Activated naive CD8-positive, alpha-beta T cell treated with anti-CD3 and anti-CD28 coated beads for 36 hours (primary cell): ENCODE data around the gene INPP5F. TPM values are rescaled to one million over a fixed set of nuclear protein-coding genes. Genes with fewer than 3 reads are reported as not detected.

ENCODE experiments used
- DNase-seq: peaks from one replicate; pipeline ENCODE4 v3.0.0; 2021
- H3K27ac Mint-ChIP-seq: one replicate; pipeline ENCODE4 v1.8.0; 2022; ENCODE audit warnings: mild to moderate bottlenecking, moderate library complexity, mixed read lengths
- H3K27me3 Mint-ChIP-seq: one replicate; pipeline ENCODE4 v1.8.0; 2022; ENCODE audit warnings: mild to moderate bottlenecking, mixed read lengths
- H3K36me3 Mint-ChIP-seq: one replicate; pipeline ENCODE4 v1.8.0; 2021; ENCODE audit warnings: mild to moderate bottlenecking, mixed read lengths
- H3K4me1 Mint-ChIP-seq: one replicate; pipeline ENCODE4 v1.8.0; 2021; ENCODE audit warnings: mixed read lengths
- H3K4me3 Mint-ChIP-seq: one replicate; pipeline ENCODE4 v1.8.0; 2022; ENCODE audit warnings: mild to moderate bottlenecking, moderate library complexity, mixed read lengths
- H3K9me3 Mint-ChIP-seq: one replicate; pipeline ENCODE4 v1.8.0; 2022; ENCODE audit warnings: mixed read lengths
- total RNA-seq, 2 experiments: library from RNA; stranded (reverse); gene quantifications; one replicate each; pipeline ENCODE4 v1.2.3, GENCODE V29; 2021

INPP5F gene
- total RNA-seq, 2 experiments from 2014 or later, result 19.1 to 20.2 TPM

- DNase-seq, result no peak
- H3K4me1 Mint-ChIP-seq, result no peaks in the 10 kb centered on the region
- H3K4me3 Mint-ChIP-seq, result no peak overlapping the region
- H3K27ac Mint-ChIP-seq, result no peak overlapping the region
- peaks cover 16% of the 10 kb centered on the region for H3K36me3 Mint-ChIP-seq
- H3K9me3 Mint-ChIP-seq, result no peaks in the 10 kb centered on the region
- H3K27me3 Mint-ChIP-seq, result no peaks in the 10 kb centered on the region
Observed at GRCh38 chr10:119801998-119802538, 76.2 kb downstream of the INPP5F start.

GRCh38 chr10:119803264-119803663 is 77.4 kb downstream of the INPP5F start:
- Mint-ChIP-seq H3K36me3 (peaks cover 14% of the 10 kb centered on the region), H3K4me1 (no peaks in the 10 kb centered on the region), H3K27ac (no peak overlapping the region), H3K9me3 (no peaks in the 10 kb centered on the region), H3K4me3 (no peak overlapping the region), H3K27me3 (no peaks in the 10 kb centered on the region)
- no peak for DNase-seq

DNA sequence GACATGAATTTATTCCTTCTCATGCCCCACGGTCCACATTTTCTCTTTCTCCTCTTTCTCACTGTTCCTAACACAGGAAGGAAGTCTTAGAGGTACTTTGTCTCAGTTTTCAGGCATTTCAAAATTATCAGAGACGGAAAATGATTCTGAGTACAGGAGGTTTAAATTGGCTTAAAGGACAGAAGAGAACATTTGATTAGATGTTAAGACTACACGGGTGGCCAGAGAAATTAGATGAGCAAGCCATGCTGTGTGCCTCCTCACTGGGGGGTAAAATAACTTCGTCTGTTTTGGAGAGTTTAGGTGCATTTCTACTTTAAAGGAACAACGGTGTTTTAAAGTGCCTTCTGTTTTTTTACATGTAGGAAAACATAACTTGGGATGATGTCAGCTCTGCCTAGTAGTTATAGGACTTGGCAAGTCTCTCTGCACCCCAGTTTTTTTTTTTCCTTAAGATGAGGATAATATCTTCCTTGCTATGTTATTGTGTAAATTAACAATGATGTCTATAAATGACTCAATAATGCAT is 79.9 kb downstream of the INPP5F start:
- H3K27ac Mint-ChIP-seq, result no peak overlapping the region
- H3K27me3 Mint-ChIP-seq, result no peaks in the 10 kb centered on the region
- no peak overlapping the region for H3K4me3 Mint-ChIP-seq
- DNase-seq, result no peak
- no peaks in the 10 kb centered on the region for H3K9me3 Mint-ChIP-seq
- H3K4me1 Mint-ChIP-seq, result no peaks in the 10 kb centered on the region
- peaks cover 14% of the 10 kb centered on the region for H3K36me3 Mint-ChIP-seq

DNA sequence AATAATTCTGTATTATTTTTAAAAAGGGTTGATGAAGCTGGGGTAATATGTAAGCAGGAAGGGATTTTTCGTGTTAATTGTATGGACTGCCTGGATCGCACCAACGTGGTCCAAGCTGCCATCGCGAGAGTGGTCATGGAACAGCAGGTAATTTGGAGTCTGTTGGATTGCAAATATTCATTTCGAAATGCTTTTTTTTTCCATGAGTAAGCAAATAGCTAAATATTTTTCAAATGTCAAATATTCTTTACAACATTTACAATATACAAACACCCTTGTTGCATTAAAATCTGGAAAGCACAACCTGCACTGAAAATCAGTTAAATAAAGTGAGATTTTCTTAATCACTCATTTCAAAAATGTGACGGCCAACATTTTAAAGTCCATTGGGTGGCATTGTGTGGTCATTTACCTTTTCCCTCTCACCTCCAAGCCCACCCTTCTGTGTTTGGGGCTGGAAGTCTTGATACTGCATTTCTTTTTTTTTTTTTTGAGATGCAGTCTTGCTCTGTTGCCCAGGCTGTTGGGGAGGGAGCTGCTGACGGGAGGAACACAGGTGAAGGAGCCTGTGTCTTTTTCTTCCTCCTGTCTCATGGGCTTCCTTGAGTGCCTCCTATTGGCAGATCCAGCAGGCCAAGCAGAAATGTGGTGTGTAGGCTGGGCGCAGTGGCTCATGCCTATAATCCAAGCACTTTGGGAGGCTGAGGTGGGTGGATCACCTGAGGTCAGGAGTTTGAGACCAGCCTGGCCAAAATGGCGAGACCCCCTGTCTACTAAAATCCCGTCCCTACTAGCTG is 80.7 kb downstream of the INPP5F start:
- H3K4me1 Mint-ChIP-seq, result no peaks in the 10 kb centered on the region

GRCh38 chr10:119807960-119808697 is 82.3 kb downstream of the INPP5F start:
- Mint-ChIP-seq H3K27me3 (no peaks in the 10 kb centered on the region), H3K4me1 (no peaks in the 10 kb centered on the region), H3K27ac (no peak overlapping the region), H3K4me3 (no peak overlapping the region), H3K9me3 (no peaks in the 10 kb centered on the region), H3K36me3 (peaks cover 14% of the 10 kb centered on the region)
- no peak for DNase-seq

More for the DNA sequence above, 80.7 kb downstream of the INPP5F start:
- no peak for DNase-seq
- Mint-ChIP-seq H3K9me3 (no peaks in the 10 kb centered on the region), H3K36me3 (peaks cover 14% of the 10 kb centered on the region), H3K4me3 (no peak overlapping the region), H3K27me3 (no peaks in the 10 kb centered on the region), H3K27ac (no peak overlapping the region)

DNA sequence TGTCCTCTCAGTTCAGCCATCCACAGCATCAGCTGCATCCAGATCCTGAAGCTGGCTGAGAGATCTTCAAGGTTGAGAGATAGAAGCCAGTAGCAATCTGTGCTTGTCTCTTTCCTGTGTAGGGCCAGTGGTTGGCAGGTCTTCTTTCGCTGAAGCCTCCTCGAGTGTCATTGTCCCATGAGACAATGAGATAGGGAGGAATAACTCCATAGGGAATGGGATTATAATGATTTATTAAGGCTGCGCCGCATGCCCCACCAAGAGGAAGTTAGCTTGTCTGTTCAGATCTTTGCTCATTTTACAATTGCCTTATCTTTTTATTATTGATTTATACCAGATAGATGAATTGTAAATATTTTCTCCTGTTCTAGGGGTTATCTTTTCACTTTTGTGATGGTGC is 85.3 kb downstream of the INPP5F start:
- Mint-ChIP-seq H3K4me3 (no peak overlapping the region), H3K36me3 (peaks cover 12% of the 10 kb centered on the region), H3K4me1 (no peaks in the 10 kb centered on the region), H3K27me3 (no peaks in the 10 kb centered on the region), H3K9me3 (no peaks in the 10 kb centered on the region), H3K27ac (no peak overlapping the region)
- no peak for DNase-seq

DNA sequence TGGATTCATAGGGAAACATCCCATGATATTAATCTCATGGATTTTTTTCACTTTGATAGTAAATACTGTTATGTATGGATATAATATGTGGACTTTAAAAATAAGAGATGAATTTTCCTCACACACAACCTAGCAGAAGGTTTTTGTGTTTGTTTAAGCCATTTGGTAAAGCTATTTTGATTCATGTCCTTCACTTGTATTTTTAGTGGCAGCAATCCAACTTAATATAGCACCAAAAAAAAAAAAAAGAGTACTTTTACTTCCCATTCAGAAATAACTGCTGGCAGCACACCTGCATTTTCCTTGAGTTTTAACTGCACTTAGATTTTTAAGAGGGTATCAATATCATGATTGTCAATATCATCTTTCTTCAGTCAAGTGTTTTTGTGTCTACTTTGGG is 86.8 kb downstream of the INPP5F start:
- H3K9me3 Mint-ChIP-seq, result no peaks in the 10 kb centered on the region
- DNase-seq, result no peak
- H3K4me3 Mint-ChIP-seq, result no peak overlapping the region
- H3K4me1 Mint-ChIP-seq, result no peaks in the 10 kb centered on the region
- no peaks in the 10 kb centered on the region for H3K27me3 Mint-ChIP-seq
- H3K27ac Mint-ChIP-seq, result no peak overlapping the region
- H3K36me3 Mint-ChIP-seq, result peaks cover 18% of the 10 kb centered on the region

GRCh38 chr10:119815671-119816070 is 89.8 kb downstream of the INPP5F start:
- H3K4me1 Mint-ChIP-seq, result no peaks in the 10 kb centered on the region
- peaks cover 24% of the 10 kb centered on the region for H3K36me3 Mint-ChIP-seq
- no peak overlapping the region for H3K4me3 Mint-ChIP-seq
- no peaks in the 10 kb centered on the region for H3K27me3 Mint-ChIP-seq
- H3K9me3 Mint-ChIP-seq, result no peaks in the 10 kb centered on the region
- no peak for DNase-seq
- no peak overlapping the region for H3K27ac Mint-ChIP-seq

GRCh38 chr10:119817991-119818888 is 92.4 kb downstream of the INPP5F start:
- no peak overlapping the region for H3K4me3 Mint-ChIP-seq
- H3K9me3 Mint-ChIP-seq, result no peaks in the 10 kb centered on the region
- no peaks in the 10 kb centered on the region for H3K27me3 Mint-ChIP-seq
- H3K4me1 Mint-ChIP-seq, result no peaks in the 10 kb centered on the region
- DNase-seq, result peak; percentile 16
- peaks cover 24% of the 10 kb centered on the region for H3K36me3 Mint-ChIP-seq
- no peak overlapping the region for H3K27ac Mint-ChIP-seq

DNA sequence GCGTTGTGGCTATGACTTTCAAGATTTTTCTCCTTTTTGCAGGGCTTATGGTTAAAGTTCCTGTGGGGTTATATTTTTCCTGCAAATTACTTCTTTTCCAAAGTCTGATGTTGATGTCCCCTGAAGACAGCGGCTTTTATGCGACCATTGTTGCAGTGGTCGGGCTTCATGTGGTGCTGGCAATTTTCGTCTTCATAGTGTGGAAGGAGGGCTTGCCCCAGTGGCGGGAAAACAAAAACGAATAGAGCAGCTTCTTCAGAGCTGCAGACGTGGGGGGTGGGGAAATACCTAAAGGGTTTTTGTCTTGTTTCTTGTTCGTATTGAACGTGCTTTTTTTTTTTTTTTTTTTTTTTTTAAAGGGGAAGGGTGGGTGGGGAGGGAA is 93.0 kb downstream of the INPP5F start:
- Mint-ChIP-seq H3K9me3 (no peaks in the 10 kb centered on the region), H3K4me3 (no peak overlapping the region), H3K27me3 (no peaks in the 10 kb centered on the region), H3K4me1 (no peaks in the 10 kb centered on the region), H3K27ac (no peak overlapping the region), H3K36me3 (peaks cover 26% of the 10 kb centered on the region)
- DNase-seq, result no peak

- H3K9me3 Mint-ChIP-seq, result no peaks in the 10 kb centered on the region
- H3K27ac Mint-ChIP-seq, result no peak overlapping the region
Observed at GRCh38 chr10:119821182-119821581, 95.3 kb downstream of the INPP5F start.

DNA sequence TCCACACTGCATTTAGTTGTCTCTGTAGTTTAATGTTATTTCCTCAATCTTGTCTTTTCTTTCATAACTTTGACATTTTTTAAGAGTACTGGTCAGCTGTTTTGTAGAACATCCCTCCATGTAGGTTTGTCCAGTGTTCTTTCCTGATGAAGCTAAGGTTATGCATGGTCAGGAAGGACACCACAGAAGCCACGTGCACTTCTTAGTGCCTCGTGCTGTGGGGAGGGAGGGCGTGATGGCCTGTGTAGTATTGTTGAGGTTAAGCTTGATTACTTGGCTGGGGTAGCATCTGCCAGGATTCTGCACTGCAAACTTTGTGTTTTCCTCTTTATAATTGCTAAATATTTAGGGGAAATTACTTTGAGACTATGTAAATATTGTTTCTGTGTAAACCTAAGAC is 98.4 kb downstream of the INPP5F start:
- no peaks in the 10 kb centered on the region for H3K27me3 Mint-ChIP-seq
- H3K27ac Mint-ChIP-seq, result no peak overlapping the region
- no peak overlapping the region for H3K4me3 Mint-ChIP-seq
- peaks cover 19% of the 10 kb centered on the region for H3K36me3 Mint-ChIP-seq
- no peaks in the 10 kb centered on the region for H3K9me3 Mint-ChIP-seq
- DNase-seq, result no peak
- no peaks in the 10 kb centered on the region for H3K4me1 Mint-ChIP-seq

More at GRCh38 chr10:119821182-119821581, 95.3 kb downstream of the INPP5F start:
- DNase-seq, result no peak
- H3K36me3 Mint-ChIP-seq, result peaks cover 21% of the 10 kb centered on the region
- H3K27me3 Mint-ChIP-seq, result no peaks in the 10 kb centered on the region
- H3K4me3 Mint-ChIP-seq, result no peak overlapping the region
- no peaks in the 10 kb centered on the region for H3K4me1 Mint-ChIP-seq

GRCh38 chr10:119826771-119827170 is 100.9 kb downstream of the INPP5F start:
- Mint-ChIP-seq H3K36me3 (peaks cover 24% of the 10 kb centered on the region), H3K9me3 (no peaks in the 10 kb centered on the region), H3K4me3 (no peak overlapping the region), H3K27ac (no peak overlapping the region), H3K4me1 (no peaks in the 10 kb centered on the region), H3K27me3 (no peaks in the 10 kb centered on the region)
- DNase-seq, result no peak

DNA sequence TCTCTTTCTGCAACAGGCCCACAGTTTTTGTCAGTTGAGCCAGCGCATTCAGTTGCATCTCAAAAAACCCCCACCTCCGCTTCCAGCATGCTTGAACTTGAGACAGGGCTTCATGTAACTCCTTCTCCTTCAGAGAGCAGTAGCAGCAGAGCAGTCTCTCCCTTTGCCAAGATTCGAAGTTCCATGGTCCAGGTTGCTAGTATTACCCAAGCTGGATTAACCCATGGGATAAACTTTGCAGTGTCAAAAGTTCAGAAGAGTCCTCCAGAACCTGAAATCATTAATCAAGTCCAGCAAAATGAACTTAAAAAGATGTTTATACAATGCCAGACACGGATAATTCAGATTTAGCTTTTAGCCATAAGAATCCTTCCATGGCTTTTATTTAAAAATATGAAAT is 101.6 kb downstream of the INPP5F start:
- Mint-ChIP-seq H3K9me3 (no peaks in the 10 kb centered on the region), H3K27ac (peak overlapping the region; percentile 29), H3K36me3 (peaks cover 29% of the 10 kb centered on the region)

More for the DNA sequence above, 101.6 kb downstream of the INPP5F start:
- Mint-ChIP-seq H3K4me3 (no peak overlapping the region), H3K4me1 (no peaks in the 10 kb centered on the region), H3K27me3 (no peaks in the 10 kb centered on the region)
- no peak for DNase-seq
